GM06990 (cell line): Measurements from ENCODE around the gene NDUFB10.

Experiments used
- DNase-seq: peaks from one replicate; pipeline ENCODE4 v3.0.0-alpha.2; 2011; ENCODE audit not compliant: insufficient read length; ENCODE audit errors: extremely low read depth
- H3K27me3 ChIP-seq: replicated peaks from 2 replicates; pipeline ENCODE4 v1.6.0; 2011; ENCODE audit warnings: low read length; ENCODE audit not compliant: control insufficient read depth, insufficient read depth
- H3K36me3 ChIP-seq: 2 replicates; pipeline ENCODE4 v1.5.1; 2011; ENCODE audit warnings: low read length; ENCODE audit not compliant: control insufficient read depth, insufficient read depth
- H3K4me3 ChIP-seq: replicated peaks from 2 replicates; pipeline ENCODE4 v1.5.1; 2011; ENCODE audit warnings: low read depth, mild to moderate bottlenecking, control low read depth, low read length
- CTCF ChIP-seq: IDR thresholded peaks from 2 replicates; pipeline ENCODE4 v1.5.1; 2011; ENCODE audit warnings: low read length, control low read depth, mild to moderate bottlenecking, inconsistent platforms; ENCODE audit not compliant: insufficient read depth, poor library complexity, severe bottlenecking

Gene NDUFB10

GRCh38 chr16:1942810-1943726 lies 16.3 kb upstream of the NDUFB10 start, which contains the start of gene MSRB1:
Gene MSRB1, minus strand, starts transcription at chr16:1943199. Its CDS starts 43 bp downstream, at chr16:1943156.
- TF ChIP-seq CTCF: no peak
- H3K4me3 ChIP-seq: peak within 1 kb of the TSS; percentile 79
- peaks cover 19% of the 10 kb centered on the region for H3K36me3 ChIP-seq
- no peaks in the 10 kb centered on the region for H3K27me3 ChIP-seq
- peak; percentile 97 for DNase-seq

GRCh38 chr16:1944612-1945199 lies 14.6 kb upstream of the NDUFB10 start:
- peaks cover 8% of the 10 kb centered on the region for H3K36me3 ChIP-seq
- no peak for DNase-seq
- H3K4me3 ChIP-seq: no peak overlapping the region
- H3K27me3 ChIP-seq: no peaks in the 10 kb centered on the region
- no peak for TF ChIP-seq CTCF

- Histone ChIP-seq H3K36me3 (peaks cover 2% of the 10 kb centered on the region; the same call in 1 of the 2 replicates), H3K27me3 (no peaks in the 10 kb centered on the region), H3K4me3 (no peak overlapping the region)
- TF ChIP-seq CTCF: no peak
- no peak for DNase-seq
Measured at GRCh38 chr16:1945559-1946391, 13.6 kb upstream of the NDUFB10 start.

- no peak for DNase-seq
- H3K27me3 ChIP-seq: no peaks in the 10 kb centered on the region
- no peak for TF ChIP-seq CTCF
- no peak overlapping the region for H3K4me3 ChIP-seq
- no peaks in the 10 kb centered on the region for H3K36me3 ChIP-seq
Measured at GRCh38 chr16:1946495-1947368, 12.6 kb upstream of the NDUFB10 start.

- Histone ChIP-seq H3K36me3 (no peaks in the 10 kb centered on the region), H3K27me3 (no peaks in the 10 kb centered on the region), H3K4me3 (no peak overlapping the region)
- no peak for TF ChIP-seq CTCF
- no peak for DNase-seq
Measured at GRCh38 chr16:1947369-1947670, 12.0 kb upstream of the NDUFB10 start.
